H1 (cell line): ENCODE results near the gene SLC25A22. TPM values are rescaled to one million over a fixed set of nuclear protein-coding genes. Genes with fewer than 3 reads are reported as not detected.
A peak's percentile ranks its signal among the peaks of the same experiment; 100 is the strongest.

Source experiments
- CTCF ChIA-PET: fragments of 300-600 bp; sonication (Branson Sonifier 250); formaldehyde crosslinking; loops from one replicate; lab custom pipeline; 2021; ENCODE audit not compliant: partially characterized antibody; lab: Charles Lee
- POLR2A ChIA-PET: fragments of 300-600 bp; sonication (Branson Sonifier 250); formaldehyde crosslinking; loops from one replicate; lab custom pipeline; 2021; ENCODE audit warnings: inconsistent platforms; ENCODE audit not compliant: partially characterized antibody; lab: Charles Lee
- DNase-seq, 2 experiments: peaks; one replicate each; pipeline versions ENCODE4 v3.0.0 to v3.0.0-alpha.2; 2010 to 2022; ENCODE audit warnings: low spot score in 2 of 2, low read depth in 1 of 2, mixed read lengths in 1 of 2
- FAIRE-seq: peaks from 2 replicates; lab custom pipeline; 2011; peaks lifted over from hg19 to GRCh38; lab: Jason Lieb, UNC
- H2AFZ ChIP-seq: 2 replicates; pipeline ENCODE4 v1.8.1; 2012; ENCODE audit warnings: low read length, inconsistent platforms
- H2AK5ac ChIP-seq: 2 replicates; pipeline ENCODE4 v1.6.1; 2013; ENCODE audit warnings: low read depth, low read length
- H2BK120ac ChIP-seq: replicated peaks from 2 replicates; pipeline ENCODE3; 2013; ENCODE audit warnings: low read depth, low read length, inconsistent platforms
- H2BK12ac ChIP-seq: 2 replicates; pipeline ENCODE4 v1.6.1; 2013; ENCODE audit warnings: low read depth, low read length
- H2BK15ac ChIP-seq: 2 replicates; pipeline ENCODE4 v1.6.1; 2013; ENCODE audit warnings: low read length
- H2BK20ac ChIP-seq: 2 replicates; pipeline ENCODE4 v1.6.1; 2013; ENCODE audit warnings: low read length
- H2BK5ac ChIP-seq: 2 replicates; pipeline ENCODE4 v1.6.1; 2013; ENCODE audit warnings: low read depth, low read length
- H3K14ac ChIP-seq: 2 replicates; pipeline ENCODE4 v1.6.1; 2013; ENCODE audit warnings: inconsistent platforms; ENCODE audit not compliant: insufficient read length
- H3K18ac ChIP-seq: 2 replicates; pipeline ENCODE4 v1.6.1; 2013; ENCODE audit warnings: low read length; ENCODE audit errors: extremely low read depth
- H3K23ac ChIP-seq: 2 replicates; pipeline ENCODE4 v1.6.1; 2013; ENCODE audit warnings: inconsistent platforms; ENCODE audit not compliant: insufficient read length
- H3K23me2 ChIP-seq: 2 replicates; pipeline ENCODE4 v1.6.1; 2013; ENCODE audit warnings: low read depth, low read length
- H3K27ac ChIP-seq: 2 replicates; pipeline ENCODE4 v1.6.1; 2011; ENCODE audit warnings: low read depth, low read length, inconsistent platforms
- H3K27me3 ChIP-seq, 4 experiments: replicated peaks in 1 of 4; 1 replicate in 1 of 4; 2 replicates in 3 of 4; pipeline versions ENCODE4 v1.6.1 to v1.8.1; 2011 to 2013; ENCODE audit warnings: low read length in 3 of 4, mild to moderate bottlenecking in 3 of 4, inconsistent platforms in 2 of 4, mixed read lengths in 2 of 4, moderate library complexity in 1 of 4; ENCODE audit not compliant: control insufficient read depth in 3 of 4, insufficient read depth in 3 of 4; ENCODE audit errors: extremely low read depth in 1 of 4
- H3K36me3 ChIP-seq, 4 experiments: 2 replicates each; pipeline versions ENCODE4 v1.6.1 to v1.8.1; 2011 to 2013; ENCODE audit warnings: mild to moderate bottlenecking in 4 of 4, low read length in 3 of 4, moderate library complexity in 2 of 4, control low read depth in 1 of 4, inconsistent platforms in 1 of 4; ENCODE audit not compliant: insufficient read depth in 4 of 4, control insufficient read depth in 2 of 4
- H3K4ac ChIP-seq: replicated peaks from 2 replicates; pipeline ENCODE3; 2013; ENCODE audit warnings: low read length, low read depth, mixed read lengths, inconsistent platforms; ENCODE audit not compliant: insufficient read length
- H3K4me1 ChIP-seq, 4 experiments: replicated peaks in 1 of 4; 1 replicate in 1 of 4; 2 replicates in 3 of 4; pipeline versions ENCODE4 v1.6.1 to v1.8.1; 2011 to 2013; ENCODE audit warnings: low read length in 3 of 4, inconsistent platforms in 2 of 4, mixed read lengths in 1 of 4; ENCODE audit not compliant: insufficient read depth in 4 of 4, control insufficient read depth in 3 of 4
- H3K4me2 ChIP-seq, 2 experiments: 2 replicates each; pipeline versions ENCODE4 v1.6.1 to v1.8.1; 2011 to 2013; ENCODE audit warnings: low read depth in 2 of 2, low read length in 2 of 2, control low read depth in 1 of 2, inconsistent platforms in 1 of 2, mild to moderate bottlenecking in 1 of 2; ENCODE audit not compliant: insufficient read depth in 1 of 2
- H3K4me3 ChIP-seq, 4 experiments: fragments of 200-600, 300-600 bp in 1 of 4; sonication (generic), shearing (Covaris generic), sonication (Bioruptor Twin) in 1 of 4; 2 replicates each; pipeline versions ENCODE4 v1.5.1 to v1.8.1; 2011 to 2016; ENCODE audit warnings: low read length in 4 of 4, low read depth in 3 of 4, control low read depth in 2 of 4, inconsistent platforms in 2 of 4, mild to moderate bottlenecking in 2 of 4, mixed read lengths in 1 of 4, moderate library complexity in 1 of 4; ENCODE audit not compliant: insufficient read depth in 2 of 4; ENCODE audit errors: extremely low read depth in 1 of 4
- H3K56ac ChIP-seq: replicated peaks from 2 replicates; pipeline ENCODE3; 2013; ENCODE audit warnings: low read depth, mild to moderate bottlenecking, mixed read lengths, low read length, inconsistent platforms; ENCODE audit not compliant: insufficient read length
- H3K79me1 ChIP-seq: 2 replicates; pipeline ENCODE4 v1.6.1; 2013; ENCODE audit warnings: low read depth, low read length, control low read depth
- H3K79me2 ChIP-seq, 2 experiments: 2 replicates each; pipeline versions ENCODE4 v1.6.1 to v1.8.1; 2012 to 2013; ENCODE audit warnings: low read length in 2 of 2, mild to moderate bottlenecking in 2 of 2, inconsistent platforms in 1 of 2; ENCODE audit not compliant: insufficient read depth in 2 of 2, control insufficient read depth in 1 of 2
- H3K9ac ChIP-seq, 4 experiments: replicated peaks in 1 of 4; 1 replicate in 1 of 4; 2 replicates in 3 of 4; pipeline versions ENCODE4 v1.6.1 to v1.8.1; 2011 to 2013; ENCODE audit warnings: low read depth in 3 of 4, low read length in 3 of 4, control low read depth in 2 of 4, mild to moderate bottlenecking in 2 of 4, moderate library complexity in 2 of 4, inconsistent platforms in 1 of 4; ENCODE audit errors: extremely low read depth in 1 of 4
- H3K9me3 ChIP-seq, 2 experiments: 2 replicates each; pipeline versions ENCODE4 v1.6.1 to v1.8.1; 2012 to 2013; ENCODE audit warnings: mild to moderate bottlenecking in 2 of 2, moderate library complexity in 2 of 2, control low read depth in 1 of 2, inconsistent platforms in 1 of 2, low read depth in 1 of 2, low read length in 1 of 2, mixed read lengths in 1 of 2; ENCODE audit not compliant: insufficient read depth in 2 of 2
- H4K20me1 ChIP-seq, 2 experiments: replicated peaks in 1 of 2; 2 replicates each; pipeline versions ENCODE3 to v1.8.1; 2011 to 2013; ENCODE audit warnings: inconsistent platforms in 2 of 2, low read length in 2 of 2, mild to moderate bottlenecking in 1 of 2; ENCODE audit not compliant: insufficient read depth in 2 of 2, control insufficient read depth in 1 of 2
- H4K5ac ChIP-seq: 2 replicates; pipeline ENCODE4 v1.6.1; 2013; ENCODE audit warnings: low read length, low read depth, mixed read lengths, inconsistent platforms; ENCODE audit not compliant: insufficient read length
- H4K8ac ChIP-seq: 2 replicates; pipeline ENCODE4 v1.8.0; 2013; ENCODE audit warnings: mild to moderate bottlenecking, moderate library complexity, low read length, inconsistent platforms; ENCODE audit not compliant: insufficient read depth; ENCODE audit errors: extremely low read depth
- H4K91ac ChIP-seq: replicated peaks from 2 replicates; pipeline ENCODE3; 2013; ENCODE audit warnings: low read length, mixed read lengths, inconsistent platforms; ENCODE audit not compliant: insufficient read length
- CBX5 ChIP-seq: fragments of 300-800, 300-1000 bp; sonication (generic); IDR thresholded peaks from 2 replicates; pipeline ENCODE4 v1.7.1; 2016; ENCODE audit warnings: antibody characterized with exemption, low read length, low read depth
- JUND ChIP-seq: IDR thresholded peaks from 2 replicates; pipeline ENCODE4 v1.6.1; 2011; ENCODE audit warnings: mild to moderate bottlenecking, improper control_type of control experiment, low read length
- POLR2AphosphoS5 ChIP-seq: IDR thresholded peaks from 2 replicates; pipeline ENCODE4 v1.6.1; 2011; ENCODE audit warnings: low read depth, low read length
- POU5F1 ChIP-seq: IDR thresholded peaks from 2 replicates; pipeline ENCODE4 v1.6.1; 2011; ENCODE audit warnings: low read depth, mild to moderate bottlenecking, low read length, moderate library complexity
- TCF12 ChIP-seq: IDR thresholded peaks from 2 replicates; pipeline ENCODE4 v1.6.1; 2011; ENCODE audit warnings: low read depth, mild to moderate bottlenecking, low read length
- WGBS, 2 experiments: shearing (Covaris generic) in 1 of 2; methylation state at CpG; one replicate each; pipeline versions ENCODE4 v1.1.6 to v1.1.7; 2013 to 2015; ENCODE audit warnings: low lambda C conversion rate in 2 of 2, mixed read lengths in 2 of 2, inconsistent platforms in 1 of 2, low coverage in 1 of 2, missing lambda C conversion rate in 1 of 2; ENCODE audit not compliant: insufficient replicate concordance in 2 of 2, insufficient coverage in 1 of 2, insufficient read length in 1 of 2; ENCODE audit errors: extremely low coverage in 1 of 2, missing lambda C conversion rate in 1 of 2; 5-methylcytosine and 5-hydroxymethylcytosine counted together
- polyA plus RNA-seq, 7 experiments: library from polyadenylated mRNA; depleted of rRNA in 3 of 7; stranded (reverse) in 5 of 7; unstranded in 2 of 7; fragments of >200 nt in 5 of 7; fragments of 200-250 nt in 2 of 7; gene quantifications; 1 replicate in 5 of 7; 2 replicates in 1 of 7; 4 replicates in 1 of 7; pipeline versions ENCODE4 v1.2.1 to v1.2.3, GENCODE V29; 2011 to 2013; ENCODE audit warnings: missing spikeins in 2 of 7, mixed read lengths in 2 of 7
- total RNA-seq: library from RNA; stranded (reverse); fragmentation: NEBNext Ultra II Directional; extraction: Animal tissue kit (Norgen Biotek cat#: 25700); gene quantifications from 2 replicates; pipeline ENCODE4 v1.2.1, GENCODE V29; 2021

SLC25A22 gene
- total and polyA plus RNA-seq, 2 of the 8 experiments (the other 6 are each of a cell fraction or from before 2014, with no cell fraction given), result 31.5 to 48.0 TPM

DNA sequence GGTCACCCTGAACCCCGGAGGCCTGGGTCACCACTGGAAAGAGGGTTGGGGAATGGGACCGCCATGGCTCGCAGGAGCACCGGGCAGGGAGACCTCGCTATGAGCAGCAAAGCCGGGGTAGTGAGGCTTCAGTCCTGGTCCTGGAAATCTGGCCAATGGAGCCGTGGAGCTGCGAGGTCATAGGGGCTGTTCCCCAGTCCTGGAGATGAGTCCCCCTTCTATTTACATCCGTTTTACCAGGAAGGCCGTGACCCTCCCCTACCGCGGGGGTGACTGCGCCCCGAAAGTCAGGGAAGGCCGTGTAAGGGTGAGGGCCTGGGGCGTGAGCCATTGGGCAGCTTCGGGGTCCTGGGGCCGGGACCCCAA, 6.5 kb upstream of the SLC25A22 start:
- ChIA-PET POLR2A (interaction anchor here (0.9 to 53.0 kb wide), 11 partner anchors 8 to 166 kb away, joined by 3 to 1917 read pairs (median 5); partner anchors contain the start of genes CD151, CEND1, CRACR2B and PNPLA2), CTCF (interaction anchor here (1.1 to 2.7 kb wide), 2 partner anchors 12 to 43 kb away, joined by 3 to 7 read pairs; no protein-coding TSS in a partner anchor)
- Histone ChIP-seq H3K4me3 (peak overlapping the region; percentile 28 to 71 (median 47)), H3K9me3 (no peaks in the 10 kb centered on the region), H3K4me2 (peak overlapping the region; percentile 67 to 83), H3K4me1 (peaks cover 0 to 8% (median 7%) of the 10 kb centered on the region in 4 experiments; a peak in 5 of 7 replicates), H3K23ac (no peak overlapping the region), H4K5ac (peak overlapping the region; percentile 2), H2BK20ac (no peak overlapping the region), H3K9ac (no peak overlapping the region; a peak in 1 of 7 replicates), H2BK12ac (peak overlapping the region; percentile 35; the same call in 1 of the 2 replicates), H3K18ac (peak overlapping the region; percentile 78; the same call in 1 of the 2 replicates), H3K14ac (no peak overlapping the region), H2AFZ (no peak overlapping the region), H2BK120ac (peak overlapping the region; percentile 18), H3K27ac (no peak overlapping the region), H3K27me3 (no peaks in the 10 kb centered on the region; a peak in 1 of 7 replicates), H3K56ac (no peak overlapping the region), H3K23me2 (peaks cover 13% of the 10 kb centered on the region; the same call in 1 of the 2 replicates), H4K91ac (no peak overlapping the region), H3K79me2 (peaks cover 0 to 7% of the 10 kb centered on the region in 2 experiments; a peak in 1 of 4 replicates), H2BK5ac (peak overlapping the region; percentile 67; the same call in 1 of the 2 replicates), H2AK5ac (no peak overlapping the region), H3K79me1 (peaks cover 2% of the 10 kb centered on the region; the same call in 1 of the 2 replicates), H4K20me1 (peaks cover 0 to 7% of the 10 kb centered on the region in 2 experiments), H3K4ac (no peak overlapping the region), H4K8ac (peak overlapping the region; percentile 76), H3K36me3 (peaks cover under 1 to 25% (median 6%) of the 10 kb centered on the region in 4 experiments; a peak in 5 of 8 replicates), H2BK15ac (no peak overlapping the region)
- WGBS, 2 experiments, result 42% methylated on average over 18 of the region's 18 CpGs; no CpG with 5 or more reads in 1 of the 2 experiments
- DNase-seq (no peak), FAIRE-seq (no peak)
- no peak for TF ChIP-seq JUND
- TF ChIP-seq POLR2AphosphoS5, result no peak
- TF ChIP-seq TCF12, result no peak
- no peak for TF ChIP-seq CBX5
- no peak for TF ChIP-seq POU5F1
